Measurements from ENCODE around the gene GOLGA6L7. TPM values are rescaled to one million over a fixed set of nuclear protein-coding genes. Genes with fewer than 3 reads are reported as not detected.

GOLGA6L7 gene
- total RNA-seq, 1 donor from 2014 or later = not detected

DNA sequence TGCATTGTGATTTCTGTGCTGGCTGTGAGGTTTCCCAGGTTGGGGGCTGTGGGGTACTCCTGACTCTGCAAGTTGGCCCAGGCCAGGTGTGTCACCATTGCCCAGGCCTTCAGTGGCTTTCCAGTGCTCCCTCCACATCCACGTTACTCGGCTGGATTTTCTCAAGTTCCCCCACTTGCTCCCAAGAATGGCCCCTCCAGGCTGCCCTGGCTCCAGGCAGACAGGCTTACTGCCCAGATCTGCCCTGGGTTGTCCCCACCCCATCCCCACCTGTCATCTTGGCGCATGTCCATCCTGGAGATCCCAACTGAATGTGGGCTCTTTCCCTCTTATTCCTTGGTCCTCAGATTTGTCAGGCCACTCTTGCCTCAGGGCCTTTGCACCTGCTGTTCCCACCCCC, 40.9 kb upstream of the GOLGA6L7 start:
- H3K27me3 Mint-ChIP-seq (ENCODE audit: low read depth) = no peaks in the 10 kb centered on the region
- peaks cover 51% of the 10 kb centered on the region for H3K4me1 Mint-ChIP-seq
- no peak overlapping the region for H3K27ac Mint-ChIP-seq (ENCODE audit: unreplicated experiment)
- TF ChIP-seq, protein P1, sequence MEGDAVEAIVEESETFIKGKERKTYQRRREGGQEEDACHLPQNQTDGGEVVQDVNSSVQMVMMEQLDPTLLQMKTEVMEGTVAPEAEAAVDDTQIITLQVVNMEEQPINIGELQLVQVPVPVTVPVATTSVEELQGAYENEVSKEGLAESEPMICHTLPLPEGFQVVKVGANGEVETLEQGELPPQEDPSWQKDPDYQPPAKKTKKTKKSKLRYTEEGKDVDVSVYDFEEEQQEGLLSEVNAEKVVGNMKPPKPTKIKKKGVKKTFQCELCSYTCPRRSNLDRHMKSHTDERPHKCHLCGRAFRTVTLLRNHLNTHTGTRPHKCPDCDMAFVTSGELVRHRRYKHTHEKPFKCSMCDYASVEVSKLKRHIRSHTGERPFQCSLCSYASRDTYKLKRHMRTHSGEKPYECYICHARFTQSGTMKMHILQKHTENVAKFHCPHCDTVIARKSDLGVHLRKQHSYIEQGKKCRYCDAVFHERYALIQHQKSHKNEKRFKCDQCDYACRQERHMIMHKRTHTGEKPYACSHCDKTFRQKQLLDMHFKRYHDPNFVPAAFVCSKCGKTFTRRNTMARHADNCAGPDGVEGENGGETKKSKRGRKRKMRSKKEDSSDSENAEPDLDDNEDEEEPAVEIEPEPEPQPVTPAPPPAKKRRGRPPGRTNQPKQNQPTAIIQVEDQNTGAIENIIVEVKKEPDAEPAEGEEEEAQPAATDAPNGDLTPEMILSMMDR (conservative IDR thresholded peaks at IDR 0.05) = no peak
- no peaks in the 10 kb centered on the region for H3K9me3 Mint-ChIP-seq
- peaks cover 1% of the 10 kb centered on the region for H3K36me3 Mint-ChIP-seq (ENCODE audit: low read depth)
- peak overlapping the region; percentile 73 for H3K4me3 Mint-ChIP-seq
- no peak for DNase-seq (ENCODE audit: low read depth, low spot score)

DNA sequence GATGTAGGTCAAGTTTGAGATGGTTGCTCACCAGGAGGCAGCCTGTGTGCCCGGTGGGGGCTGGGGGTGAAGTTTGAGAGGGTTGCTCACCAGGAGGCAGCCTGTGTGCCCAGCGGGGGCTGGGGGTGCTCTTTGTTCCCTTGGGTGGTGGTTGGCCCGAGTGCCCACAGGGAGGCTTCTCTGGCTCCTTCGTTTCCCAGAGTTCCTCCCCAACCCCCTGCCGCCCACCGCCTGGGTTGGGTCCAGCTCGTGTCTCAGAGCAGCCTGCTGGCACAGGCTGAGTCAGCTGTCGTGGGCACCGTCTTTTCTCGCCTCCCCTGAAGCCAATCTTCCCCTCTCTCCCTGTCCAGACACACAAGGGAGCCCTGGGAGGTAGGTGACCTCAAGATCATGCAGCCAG, 40.5 kb upstream of the GOLGA6L7 start:
- Mint-ChIP-seq H3K4me3 (no peak overlapping the region), H3K27me3 (ENCODE audit: low read depth) (no peaks in the 10 kb centered on the region), H3K4me1 (peaks cover 54% of the 10 kb centered on the region), H3K36me3 (ENCODE audit: low read depth) (no peaks in the 10 kb centered on the region), H3K9me3 (no peaks in the 10 kb centered on the region), H3K27ac (ENCODE audit: unreplicated experiment) (no peak overlapping the region)
- TF ChIP-seq, protein P1 (conservative IDR thresholded peaks at IDR 0.05) = no peak
- DNase-seq (ENCODE audit: low read depth, low spot score) = no peak

DNA sequence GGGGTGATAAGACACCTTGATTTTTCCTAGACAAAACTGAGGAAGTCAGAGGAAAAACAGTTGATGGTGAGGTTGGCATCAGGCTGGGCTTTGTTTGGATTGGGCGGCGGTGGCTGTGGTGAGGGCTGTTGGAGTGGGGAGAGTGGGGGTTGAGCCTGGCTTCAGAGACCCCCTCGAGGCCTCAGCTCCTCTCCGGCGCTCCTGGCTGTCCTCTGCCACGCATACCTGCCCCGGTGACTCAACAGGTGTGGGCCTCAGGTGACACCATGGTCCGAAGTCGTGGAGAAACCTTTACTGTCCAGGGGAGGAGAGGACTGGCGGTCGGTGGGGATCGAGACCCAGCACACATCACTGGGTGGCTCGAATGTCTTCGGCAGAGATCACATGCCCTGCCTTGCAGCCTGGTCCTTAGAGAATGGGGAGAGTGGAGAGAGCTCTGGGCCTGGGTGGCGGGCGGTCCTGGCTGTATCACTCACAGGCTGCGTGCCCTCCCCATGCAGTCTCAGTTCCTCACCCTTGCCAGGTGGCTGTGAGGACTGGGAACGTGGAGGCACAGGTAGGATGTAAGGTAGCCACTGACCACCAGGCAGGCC, 40.0 kb upstream of the GOLGA6L7 start:
- peak overlapping the region; percentile 57 for H3K27ac Mint-ChIP-seq (ENCODE audit: unreplicated experiment)
- no peak for DNase-seq (ENCODE audit: low read depth, low spot score)
- H3K36me3 Mint-ChIP-seq (ENCODE audit: low read depth) = no peaks in the 10 kb centered on the region
- no peaks in the 10 kb centered on the region for H3K27me3 Mint-ChIP-seq (ENCODE audit: low read depth)
- TF ChIP-seq, protein P1 (conservative IDR thresholded peaks at IDR 0.05) = no peak
- H3K9me3 Mint-ChIP-seq = no peaks in the 10 kb centered on the region
- H3K4me1 Mint-ChIP-seq = peaks cover 49% of the 10 kb centered on the region
- peak overlapping the region; percentile 92 for H3K4me3 Mint-ChIP-seq

DNA sequence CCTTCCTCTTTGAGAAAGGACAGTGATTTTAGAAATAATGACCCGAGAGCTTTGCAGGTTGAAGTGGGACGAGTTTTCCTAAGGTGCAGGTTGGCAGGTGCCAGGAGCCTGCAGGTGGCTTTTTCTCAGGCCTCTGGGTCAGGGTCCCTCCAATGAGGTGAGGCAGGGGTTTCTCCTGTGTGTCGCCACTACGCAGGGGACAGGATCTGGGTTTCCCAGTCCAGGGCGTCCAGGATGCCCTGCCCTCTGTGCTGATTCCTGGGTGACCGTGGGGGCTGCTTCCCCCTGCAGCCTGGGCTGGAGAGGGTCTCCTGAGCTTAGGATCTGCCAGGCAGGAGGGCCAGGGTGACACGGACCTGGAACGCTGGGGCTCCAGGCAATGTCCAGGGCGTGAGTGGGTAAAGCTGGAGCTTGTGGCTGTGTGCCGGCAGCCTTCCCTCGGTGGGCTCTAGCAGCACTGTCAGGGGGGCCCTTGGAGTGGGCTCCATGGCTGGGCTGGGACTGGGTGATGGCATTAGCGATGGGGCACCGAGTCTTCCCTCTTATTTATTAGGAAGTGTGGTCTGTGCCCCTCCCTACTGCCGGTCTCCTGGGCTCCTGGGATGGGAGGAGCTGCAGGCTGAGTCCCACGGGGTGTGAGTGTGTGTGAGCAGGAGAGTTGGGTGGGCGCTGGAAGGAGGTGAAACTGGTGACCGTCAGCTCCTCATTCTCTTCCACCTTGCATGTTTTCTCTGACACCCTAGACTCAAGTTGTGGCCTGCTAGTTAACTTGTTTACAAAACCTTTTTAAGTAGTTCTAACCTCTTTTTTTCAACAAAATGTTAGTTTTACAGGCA, 39.1 kb upstream of the GOLGA6L7 start:
- peak overlapping the region; percentile 57 for H3K27ac Mint-ChIP-seq (ENCODE audit: unreplicated experiment)

DNA sequence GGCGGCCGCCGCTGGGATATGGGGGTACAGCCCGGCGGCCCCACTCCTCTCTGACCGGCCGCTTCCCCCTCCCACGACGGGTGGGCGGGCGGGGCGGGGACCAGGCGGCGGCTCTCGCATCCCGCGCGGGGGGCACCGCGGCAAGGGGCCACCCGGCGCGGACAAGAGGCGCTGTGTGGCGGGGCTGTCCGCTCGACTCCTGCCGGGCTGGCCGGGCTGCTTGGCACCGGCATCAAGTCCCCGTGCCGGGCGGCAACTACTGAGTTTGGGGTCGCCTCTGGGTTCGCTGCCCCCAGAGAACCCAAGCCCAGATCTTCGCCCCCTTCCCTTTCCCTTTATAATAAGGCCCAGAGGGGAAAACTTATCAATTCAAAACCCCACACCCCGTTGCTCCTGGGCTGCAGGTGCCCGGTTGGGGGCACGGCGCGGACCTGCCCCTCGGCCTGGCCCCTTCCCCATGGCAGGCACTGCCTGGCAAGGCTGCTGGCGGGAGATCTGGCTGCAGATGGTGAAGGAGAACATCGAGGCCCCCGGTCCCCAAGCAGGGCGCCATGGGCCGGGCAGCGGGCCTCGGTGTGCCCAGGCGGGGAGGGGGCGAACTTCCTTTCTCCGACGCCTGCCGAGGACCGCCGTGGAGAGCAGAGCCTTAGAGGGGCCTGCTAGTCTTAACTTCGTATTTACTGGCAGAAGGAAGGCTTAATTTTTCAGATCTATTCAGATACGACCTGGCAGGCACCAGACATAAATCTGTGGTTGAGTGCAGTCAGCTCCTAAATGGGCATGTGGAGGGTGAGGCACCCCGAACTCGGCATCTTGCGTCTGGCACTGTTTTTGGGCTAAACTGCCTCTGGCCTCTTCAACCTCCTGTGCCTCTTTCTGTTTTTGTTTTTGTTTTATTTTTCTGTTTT, 38.2 kb upstream of the GOLGA6L7 start:
- Mint-ChIP-seq H3K36me3 (ENCODE audit: low read depth) (no peaks in the 10 kb centered on the region), H3K27ac (ENCODE audit: unreplicated experiment) (peak overlapping the region; percentile 28), H3K4me3 (peak overlapping the region; percentile 92), H3K4me1 (peaks cover 47% of the 10 kb centered on the region), H3K9me3 (no peaks in the 10 kb centered on the region), H3K27me3 (ENCODE audit: low read depth) (no peaks in the 10 kb centered on the region)
- DNase-seq (ENCODE audit: low read depth, low spot score) = no peak
- TF ChIP-seq, protein P1 (conservative IDR thresholded peaks at IDR 0.05) = no peak

More for the DNA sequence above, 39.1 kb upstream of the GOLGA6L7 start:
- TF ChIP-seq, protein P1 (conservative IDR thresholded peaks at IDR 0.05) = no peak
- DNase-seq (ENCODE audit: low read depth, low spot score) = no peak
- Mint-ChIP-seq H3K4me1 (peaks cover 42% of the 10 kb centered on the region), H3K4me3 (peak overlapping the region; percentile 92), H3K27me3 (ENCODE audit: low read depth) (no peaks in the 10 kb centered on the region), H3K9me3 (no peaks in the 10 kb centered on the region), H3K36me3 (ENCODE audit: low read depth) (no peaks in the 10 kb centered on the region)
